CD4-positive, alpha-beta T cell treated with Interleukin-15 for 4 hours (primary cell): Measurements from ENCODE around the gene CUZD1.

Source experiments
- DNase-seq: peaks from one replicate; pipeline ENCODE4 v3.0.0-alpha.2; 2020; ENCODE audit warnings: low spot score

CUZD1 gene

DNA sequence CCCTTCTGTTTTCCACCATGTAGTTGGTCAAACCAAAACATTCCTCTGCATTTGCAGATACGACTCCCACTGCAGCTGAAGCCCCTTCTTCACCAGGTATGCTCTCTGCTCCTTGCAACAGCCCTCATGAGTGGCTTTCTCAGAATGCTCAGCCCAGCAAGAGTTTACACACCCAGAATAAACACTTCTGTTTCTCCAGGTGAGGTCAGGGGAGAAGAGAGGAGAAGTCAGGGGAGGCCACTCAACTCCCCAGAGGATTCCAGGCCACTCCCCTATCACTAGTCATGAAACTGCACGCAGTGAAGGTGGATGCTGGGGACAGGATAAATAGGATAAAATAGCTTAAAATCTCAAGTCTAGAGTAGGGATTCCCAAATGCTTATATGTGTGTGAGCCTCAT lies 31.2 kb downstream of the CUZD1 start:
- DNase-seq = no peak

GRCh38 chr10:122812751-122813150 lies 32.9 kb downstream of the CUZD1 start:
- DNase-seq = no peak

GRCh38 chr10:122802282-122802681 lies 43.4 kb downstream of the CUZD1 start:
- DNase-seq = no peak

- DNase-seq = no peak
Observed at GRCh38 chr10:122798704-122799231, 46.9 kb downstream of the CUZD1 start.

- no peak for DNase-seq
Observed at GRCh38 chr10:122796796-122797195, 48.9 kb downstream of the CUZD1 start.

DNA sequence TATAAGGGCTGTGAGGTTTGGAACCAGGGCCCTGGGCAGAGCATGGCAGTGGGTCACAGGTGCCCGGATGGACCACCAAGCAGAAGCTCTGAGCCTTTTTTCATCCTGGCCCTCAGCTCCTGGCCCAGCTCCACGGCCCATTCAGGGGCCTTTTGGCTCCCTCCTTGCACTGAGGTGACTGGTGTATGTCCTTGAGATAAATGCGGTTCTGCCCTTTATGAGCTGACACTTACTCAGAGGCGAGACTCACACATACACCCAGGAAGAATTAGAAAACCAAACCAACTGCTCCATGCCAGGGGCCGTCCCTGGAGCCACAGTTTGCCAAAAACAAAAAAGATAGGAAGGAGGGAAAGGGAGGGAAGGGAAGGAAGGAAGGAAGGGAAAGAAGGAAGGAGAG lies 49.7 kb downstream of the CUZD1 start:
- DNase-seq = no peak

- no peak for DNase-seq
Observed at GRCh38 chr10:122786269-122786668, 59.4 kb downstream of the CUZD1 start.

DNA sequence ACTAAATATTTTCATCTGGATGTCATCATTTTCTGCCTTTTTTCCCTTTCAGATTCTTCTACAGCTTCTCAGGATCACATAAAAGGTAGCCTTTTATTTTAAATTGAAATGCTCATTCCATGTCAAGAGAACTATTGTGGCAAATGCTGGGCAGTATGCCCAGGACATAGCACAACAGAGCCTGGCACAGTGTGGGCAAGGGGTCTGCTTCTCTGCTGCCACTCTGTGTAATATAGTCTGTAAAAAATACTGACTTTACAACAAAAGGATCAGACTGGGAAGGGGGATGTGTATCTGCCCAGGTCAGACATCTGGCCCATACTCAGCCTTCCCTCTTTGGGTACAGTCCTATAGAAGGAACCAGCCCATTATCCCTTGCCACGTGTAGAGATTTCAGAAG lies 62.7 kb downstream of the CUZD1 start:
- DNase-seq = no peak
